Breast epithelium (tissue), 4 donors: ENCODE data around the gene SOX18. TPM values are rescaled to one million over a fixed set of nuclear protein-coding genes. Genes with fewer than 3 reads are reported as not detected.
A peak's percentile ranks its signal among the peaks of the same experiment; 100 is the strongest.

Experiments
- DNase-seq, 2 donors: peaks; one replicate each; pipeline ENCODE4 v3.0.0-alpha.2; 2019; ENCODE audit warnings: low spot score in 2 of 2
- H3K27ac ChIP-seq, 2 donors: fragments of 200-600 bp; sonication (generic) in 1 of 2; one replicate each; pipeline ENCODE4 v1.5.1; 2016 to 2019; ENCODE audit warnings: mild to moderate bottlenecking in 1 of 2
- H3K27me3 ChIP-seq, 2 donors: fragments of 200-600 bp; sonication (generic) in 1 of 2; one replicate each; pipeline versions ENCODE4 v1.5.1 to v1.6.0; 2017 to 2019; ENCODE audit warnings: control low read depth in 1 of 2, mild to moderate bottlenecking in 1 of 2
- H3K36me3 ChIP-seq: fragments of 200-600 bp; one replicate; pipeline ENCODE4 v1.5.1; 2019
- H3K4me1 ChIP-seq, 2 donors: fragments of 200-600 bp; sonication (generic); one replicate each; pipeline ENCODE4 v1.5.1; 2016 to 2019; ENCODE audit warnings: control low read depth in 1 of 2
- H3K4me3 ChIP-seq, 3 donors: fragments of 200-600 bp; sonication (generic); 1 replicate in 2 of 3; 2 replicates in 1 of 3; pipeline ENCODE4 v1.5.1; 2016 to 2019; ENCODE audit warnings: mild to moderate bottlenecking in 3 of 3, moderate library complexity in 2 of 3
- H3K9me3 ChIP-seq, 2 donors: fragments of 200-600 bp; sonication (generic) in 1 of 2; one replicate each; pipeline ENCODE4 v1.5.1; 2016 to 2019; ENCODE audit warnings: control low read depth in 1 of 2
- POLR2A ChIP-seq: fragments of 450-650 bp; IDR thresholded peaks from one replicate; pipeline ENCODE4 v1.6.1; 2016; ENCODE audit warnings: antibody characterized with exemption, mild to moderate bottlenecking, moderate library complexity
- POLR2AphosphoS5 ChIP-seq, 3 donors: sonication (generic); formaldehyde crosslinking; IDR thresholded peaks; one replicate each; pipeline ENCODE4 v1.6.1; 2017; ENCODE audit warnings: antibody characterized with exemption in 3 of 3
- intact Hi-C: fragments of 100-400 bp; cut with DNase I; formaldehyde crosslinking; loops from one replicate; pipeline ENCODE4 v1.15.1; 2023; ENCODE audit warnings: low total_unique reads
- total RNA-seq, 3 donors: library from RNA; depleted of rRNA; stranded (reverse); fragments of >200 nt; gene quantifications; one replicate each; pipeline ENCODE4 v1.1.0, GENCODE V29; 2016
- TF ChIP-seq, protein P1 (sequence below), 3 donors: fragments of 450-650 bp; IDR thresholded peaks; one replicate each; pipeline ENCODE4 v1.5.1; 2016 to 2017; ENCODE audit warnings: antibody characterized with exemption in 3 of 3, mild to moderate bottlenecking in 3 of 3, moderate library complexity in 3 of 3

The SOX18 gene
- total RNA-seq, 3 donors from 2014 or later = 1.8 to 8.8 (median 3.2) TPM

- Histone ChIP-seq H3K4me1 (peaks cover 9 to 13% of the 10 kb centered on the region in 2 donors), H3K27me3 (peaks cover 0 to 8% of the 10 kb centered on the region in 2 donors), H3K36me3 (no peaks in the 10 kb centered on the region), H3K4me3 (peak within 1 kb of the TSS; percentile 60 to 78 (median 72)), H3K27ac (peak within 1 kb of the TSS; percentile 74 to 77), H3K9me3 (no peaks in the 10 kb centered on the region)
- DNase-seq = no peak
- TF ChIP-seq, protein P1, sequence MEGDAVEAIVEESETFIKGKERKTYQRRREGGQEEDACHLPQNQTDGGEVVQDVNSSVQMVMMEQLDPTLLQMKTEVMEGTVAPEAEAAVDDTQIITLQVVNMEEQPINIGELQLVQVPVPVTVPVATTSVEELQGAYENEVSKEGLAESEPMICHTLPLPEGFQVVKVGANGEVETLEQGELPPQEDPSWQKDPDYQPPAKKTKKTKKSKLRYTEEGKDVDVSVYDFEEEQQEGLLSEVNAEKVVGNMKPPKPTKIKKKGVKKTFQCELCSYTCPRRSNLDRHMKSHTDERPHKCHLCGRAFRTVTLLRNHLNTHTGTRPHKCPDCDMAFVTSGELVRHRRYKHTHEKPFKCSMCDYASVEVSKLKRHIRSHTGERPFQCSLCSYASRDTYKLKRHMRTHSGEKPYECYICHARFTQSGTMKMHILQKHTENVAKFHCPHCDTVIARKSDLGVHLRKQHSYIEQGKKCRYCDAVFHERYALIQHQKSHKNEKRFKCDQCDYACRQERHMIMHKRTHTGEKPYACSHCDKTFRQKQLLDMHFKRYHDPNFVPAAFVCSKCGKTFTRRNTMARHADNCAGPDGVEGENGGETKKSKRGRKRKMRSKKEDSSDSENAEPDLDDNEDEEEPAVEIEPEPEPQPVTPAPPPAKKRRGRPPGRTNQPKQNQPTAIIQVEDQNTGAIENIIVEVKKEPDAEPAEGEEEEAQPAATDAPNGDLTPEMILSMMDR (IDR thresholded peaks at IDR 0.05) = no peak
- no peak for TF ChIP-seq POLR2AphosphoS5 (IDR thresholded peaks at IDR 0.05)
- no peak for TF ChIP-seq POLR2A
- intact Hi-C loops = no loop called here
These were observed 30.8 kb upstream of the SOX18 start, which contains the start of gene OPRL1 for GRCh38 chr20:64080013-64080812. OPRL1 (plus strand) TSS chr20:64080082; CDS start chr20:64092721, 12,639 bp downstream.

GRCh38 chr20:64079273-64080012 lies 30.0 kb upstream of the SOX18 start, which contains the start of gene RGS19:
RGS19 (minus strand) TSS chr20:64079518; CDS start chr20:64076886, 2,632 bp downstream.
- Histone ChIP-seq H3K36me3 (no peaks in the 10 kb centered on the region), H3K9me3 (no peaks in the 10 kb centered on the region), H3K4me1 (peaks cover 9 to 13% of the 10 kb centered on the region in 2 donors), H3K27me3 (peaks cover 0 to under 1% of the 10 kb centered on the region in 2 donors), H3K4me3 (peak within 1 kb of the TSS; percentile 60 to 78 (median 72)), H3K27ac (peak within 1 kb of the TSS; percentile 74 to 77)
- intact Hi-C loops = no loop called here
- DNase-seq = peak in 1 of 2 donors; percentile 45
- TF ChIP-seq POLR2AphosphoS5 (IDR thresholded peaks at IDR 0.05) = no peak

DNA sequence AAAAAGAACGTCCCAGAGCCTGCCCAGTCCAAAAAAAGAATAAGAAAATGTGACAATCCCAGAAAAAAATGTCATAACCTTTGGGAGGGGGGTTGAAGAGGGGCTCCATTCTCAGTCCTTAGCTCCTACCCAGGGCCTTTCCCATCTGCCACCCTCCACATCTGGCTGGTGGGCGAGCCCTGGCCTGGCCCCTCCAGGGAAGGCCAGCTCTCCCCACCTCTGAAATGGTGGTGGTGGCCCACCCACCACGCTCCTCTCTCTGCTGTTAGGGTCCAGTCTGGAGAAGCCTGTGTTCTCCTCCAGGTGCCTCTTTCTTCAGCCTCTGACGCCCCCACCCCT lies 29.5 kb upstream of the SOX18 start:
- Histone ChIP-seq H3K4me3 (peak overlapping the region; percentile 60 to 78 (median 72)), H3K4me1 (peaks cover 9 to 11% of the 10 kb centered on the region in 2 donors), H3K9me3 (no peaks in the 10 kb centered on the region), H3K27ac (peak overlapping the region; percentile 74 to 77), H3K36me3 (no peaks in the 10 kb centered on the region), H3K27me3 (no peaks in the 10 kb centered on the region)
- no peak for DNase-seq
- TF ChIP-seq POLR2AphosphoS5 (IDR thresholded peaks at IDR 0.05) (no peak), POLR2A (no peak)
- TF ChIP-seq, protein P1 (IDR thresholded peaks at IDR 0.05) = no peak
- intact Hi-C loops = no loop called here

- H3K4me1 ChIP-seq = peaks cover 8 to 9% of the 10 kb centered on the region in 2 donors
- no peak for DNase-seq
- intact Hi-C loops = no loop called here
- H3K4me3 ChIP-seq = peak overlapping the region; percentile 60 to 78 (median 72)
- TF ChIP-seq, protein P1 (IDR thresholded peaks at IDR 0.05) = no peak
- TF ChIP-seq POLR2A (no peak), POLR2AphosphoS5 (IDR thresholded peaks at IDR 0.05) (no peak)
- H3K9me3 ChIP-seq = no peaks in the 10 kb centered on the region
- H3K27me3 ChIP-seq = no peaks in the 10 kb centered on the region
- H3K36me3 ChIP-seq = no peaks in the 10 kb centered on the region
- peak overlapping the region in 1 of 2 donors; percentile 19 for H3K27ac ChIP-seq
These were observed 28.6 kb upstream of the SOX18 start for GRCh38 chr20:64077876-64078551.

DNA sequence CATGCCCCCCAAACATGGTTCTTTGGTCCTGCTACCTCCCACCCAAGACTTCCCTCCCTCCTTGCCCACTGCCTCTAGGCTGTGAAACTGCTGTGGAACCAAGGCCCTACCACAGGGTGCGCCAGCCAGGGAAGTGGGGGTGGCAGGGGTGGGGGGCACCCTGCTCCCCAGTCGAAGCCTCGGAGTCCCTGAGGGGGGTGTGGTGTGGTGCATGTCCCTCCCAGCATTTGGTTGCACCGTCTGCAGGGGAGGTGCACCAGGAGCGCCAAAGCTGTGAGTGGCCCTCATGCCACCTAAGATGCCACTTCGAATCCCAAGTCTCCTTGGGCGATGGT lies 28.1 kb upstream of the SOX18 start:
- no peaks in the 10 kb centered on the region for H3K9me3 ChIP-seq
- no peak for DNase-seq
- H3K36me3 ChIP-seq = no peaks in the 10 kb centered on the region
- H3K27me3 ChIP-seq = no peaks in the 10 kb centered on the region
- H3K27ac ChIP-seq = no peak overlapping the region
- intact Hi-C loops = no loop called here
- H3K4me3 ChIP-seq = peak overlapping the region; percentile 60 to 78 (median 72)
- H3K4me1 ChIP-seq = peaks cover 8 to 9% of the 10 kb centered on the region in 2 donors
- TF ChIP-seq, protein P1 (IDR thresholded peaks at IDR 0.05) = no peak
- TF ChIP-seq POLR2AphosphoS5 (IDR thresholded peaks at IDR 0.05) (no peak), POLR2A (no peak)
